Body of pancreas (tissue), 4 donors: ENCODE results near the gene MAML3.

ENCODE experiments used
- POLR2A ChIP-seq, 3 donors: fragments of 450-650 bp; IDR thresholded peaks; one replicate each; pipeline ENCODE4 v1.6.1; 2016; ENCODE audit warnings: antibody characterized with exemption in 3 of 3, mild to moderate bottlenecking in 2 of 3
- TF ChIP-seq, protein P1 (sequence below), 7 experiments: fragments of 450-650 bp in 4 of 7; fragments of 200-600 bp in 3 of 7; sonication (generic) in 3 of 7; IDR thresholded peaks; one replicate each; pipeline ENCODE4 v1.5.1; 2016 to 2019; ENCODE audit warnings: antibody characterized with exemption in 7 of 7

DNA sequence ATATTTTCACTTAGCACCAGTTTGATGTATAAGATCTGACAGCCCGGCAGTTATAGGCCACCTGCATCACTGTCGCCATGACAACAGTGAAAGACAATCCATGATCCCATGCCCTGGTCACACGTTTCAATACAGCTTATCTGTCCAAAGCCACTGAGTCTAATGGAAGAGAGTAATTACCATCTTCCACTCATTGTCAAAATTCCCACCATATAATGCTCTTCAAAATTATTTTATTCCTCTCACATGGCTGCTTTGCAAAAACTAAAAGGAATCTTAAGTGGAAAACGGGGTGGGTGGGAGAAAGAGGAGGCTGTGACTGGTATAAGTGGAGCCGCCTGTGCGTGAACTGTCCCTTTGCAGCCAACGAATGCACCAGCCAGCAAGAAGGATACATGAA, 44.2 kb downstream of the MAML3 start:
- no peak for TF ChIP-seq POLR2A (IDR thresholded peaks at IDR 0.05)
- TF ChIP-seq, protein P1, sequence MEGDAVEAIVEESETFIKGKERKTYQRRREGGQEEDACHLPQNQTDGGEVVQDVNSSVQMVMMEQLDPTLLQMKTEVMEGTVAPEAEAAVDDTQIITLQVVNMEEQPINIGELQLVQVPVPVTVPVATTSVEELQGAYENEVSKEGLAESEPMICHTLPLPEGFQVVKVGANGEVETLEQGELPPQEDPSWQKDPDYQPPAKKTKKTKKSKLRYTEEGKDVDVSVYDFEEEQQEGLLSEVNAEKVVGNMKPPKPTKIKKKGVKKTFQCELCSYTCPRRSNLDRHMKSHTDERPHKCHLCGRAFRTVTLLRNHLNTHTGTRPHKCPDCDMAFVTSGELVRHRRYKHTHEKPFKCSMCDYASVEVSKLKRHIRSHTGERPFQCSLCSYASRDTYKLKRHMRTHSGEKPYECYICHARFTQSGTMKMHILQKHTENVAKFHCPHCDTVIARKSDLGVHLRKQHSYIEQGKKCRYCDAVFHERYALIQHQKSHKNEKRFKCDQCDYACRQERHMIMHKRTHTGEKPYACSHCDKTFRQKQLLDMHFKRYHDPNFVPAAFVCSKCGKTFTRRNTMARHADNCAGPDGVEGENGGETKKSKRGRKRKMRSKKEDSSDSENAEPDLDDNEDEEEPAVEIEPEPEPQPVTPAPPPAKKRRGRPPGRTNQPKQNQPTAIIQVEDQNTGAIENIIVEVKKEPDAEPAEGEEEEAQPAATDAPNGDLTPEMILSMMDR (IDR thresholded peaks at IDR 0.05): no peak
